Heart left ventricle (tissue), 13 donors: ENCODE data around the gene UBR1.
"Not testable (repeated sequence)": the region's sequence is repeated elsewhere in the genome, so short reads cannot be mapped to it uniquely, and the experiment has no call there.

Source experiments
- CTCF ChIP-seq, 12 donors: fragments of 200-600 bp; sonication (generic) in 4 of 12; IDR thresholded peaks; one replicate each; pipeline versions ENCODE4 v1.5.0 to v1.8.0; 2018 to 2022; ENCODE audit warnings: antibody characterized with exemption in 12 of 12, mild to moderate bottlenecking in 5 of 12
- POLR2A ChIP-seq, 2 donors: fragments of 450-650 bp; IDR thresholded peaks; one replicate each; pipeline ENCODE4 v1.6.1; 2017; ENCODE audit warnings: antibody characterized with exemption in 2 of 2, mild to moderate bottlenecking in 2 of 2, moderate library complexity in 2 of 2
- donor health status: ischemic (EF 13 %, LVEDD 7.1; RV severe dilation, severe dysfunction).
- donor health status: DM: no; HTN: yes; CAD: no.
- donor health status: DM: no; HTN: no; CAD: no.
- donor health status: ischemic (EF 25% LVEDD 6.9; RV normal size, moderate dysfunction).
- donor health status: ischemic (EF 25% LVEDD 5.7; RV mildly dilated, moderate dysfunction).
- donor health status: ischemic (EF 35%, LVEDD 5.7; RV mildly dilated, moderate dysfunction).
- donor health status: nonischemic (EF 11% LVEDD 7.7; RV severe dilation, severe dysfunction).
- donor health status: DM: yes; HTN: yes; CAD: no.
- donor health status: PGD.
- donor health status: ischemic (EF 29% LVEDD 5.4; RV normal size, mild dysfunction).
- donor health status: nonischemic (EF 23%, LVEDD 6.1; RV moderate dilation, normal function).

DNA sequence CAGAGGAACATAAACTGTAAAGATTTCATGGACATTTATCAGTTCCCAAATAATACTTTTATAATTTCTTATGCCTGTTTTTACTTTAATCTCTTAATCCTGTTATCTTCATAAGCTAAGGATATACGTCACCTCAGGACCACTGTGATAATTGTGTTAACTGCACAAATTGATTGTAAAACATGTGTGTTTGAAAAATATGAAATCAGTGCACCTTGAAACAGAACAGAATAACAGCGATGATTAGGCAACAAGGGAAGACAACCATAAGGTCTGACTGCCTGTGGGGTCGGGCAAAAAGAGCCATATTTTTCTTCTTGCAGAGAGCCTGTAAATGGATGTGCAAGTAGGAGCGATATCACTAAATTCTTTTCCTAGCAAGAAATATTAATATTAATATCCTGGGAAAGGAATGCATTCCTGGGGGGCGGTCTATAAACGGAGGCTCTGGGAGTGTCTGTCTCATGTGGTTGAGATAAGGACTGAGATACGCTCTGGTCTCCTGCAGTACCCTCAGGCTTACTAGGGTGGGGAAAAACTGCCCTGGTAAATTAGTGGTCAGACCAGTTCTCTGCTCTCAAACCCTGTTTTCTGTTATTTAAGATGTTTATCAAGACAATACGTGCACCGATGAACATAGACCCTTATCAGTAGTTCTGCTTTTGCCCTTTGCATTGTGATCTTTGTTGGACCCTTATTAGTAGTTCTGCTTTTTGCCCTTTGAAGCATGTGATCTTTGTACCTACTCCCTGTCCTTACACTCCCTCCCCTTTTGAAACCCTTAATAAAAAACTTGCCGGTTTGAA, 22.5 kb upstream of the UBR1 start:
- TF ChIP-seq CTCF, POLR2A (IDR thresholded peaks at IDR 0.05): not testable (repeated sequence)
